HEK293 (cell line): ENCODE data around the gene SYNJ2BP.

ENCODE experiments used
- CTCF ChIP-seq: fragments of 450-650 bp; formaldehyde crosslinking; IDR thresholded peaks from 2 replicates; pipeline ENCODE4 v1.5.1; 2016; ENCODE audit warnings: missing biosample characterization, missing genetic modification characterization
- PRDM6 ChIP-seq: fragments of 450-650 bp; formaldehyde crosslinking; IDR thresholded peaks from 2 replicates; pipeline ENCODE4 v1.5.1; 2017; ENCODE audit warnings: missing biosample characterization, missing genetic modification characterization
- ZNF24 ChIP-seq: fragments of 450-650 bp; formaldehyde crosslinking; IDR thresholded peaks from 2 replicates; pipeline ENCODE4 v1.5.1; 2016; ENCODE audit warnings: missing biosample characterization, missing genetic modification characterization
- ZNF561 ChIP-seq: fragments of 450-650 bp; IDR thresholded peaks from 2 replicates; pipeline ENCODE4 v1.5.1; 2018; ENCODE audit warnings: missing biosample characterization, missing genetic modification characterization, borderline replicate concordance
- ZNF704 ChIP-seq: fragments of 450-650 bp; formaldehyde crosslinking; IDR thresholded peaks from 2 replicates; pipeline ENCODE4 v1.5.1; 2016; ENCODE audit warnings: missing biosample characterization, missing genetic modification characterization

- TF ChIP-seq ZNF561 (tag by site-specific recombination): no peak
- TF ChIP-seq CTCF: no peak
- TF ChIP-seq ZNF24: no peak
- TF ChIP-seq PRDM6 (tag by site-specific recombination): no peak
- TF ChIP-seq ZNF704 (tag by site-specific recombination): no peak
These were observed 38.2 kb downstream of the SYNJ2BP start for GRCh38 chr14:70378696-70379095.
